OCI-LY3 (cell line): ENCODE data around the gene SPDEF.

Experiments
- H2AFZ ChIP-seq: fragments of 200-600, 300-600 bp; shearing (Covaris generic); 2 replicates; pipeline ENCODE4 v1.6.0; 2014; ENCODE audit warnings: antibody characterized with exemption, low read depth, low read length
- H3K27ac ChIP-seq: fragments of 200-600, 300-600 bp; sonication (generic); 2 replicates; pipeline ENCODE4 v1.5.1; 2014; ENCODE audit warnings: mild to moderate bottlenecking, low read length, moderate library complexity, mixed read lengths
- H3K27me3 ChIP-seq: fragments of 200-600, 300-600 bp; sonication (generic); 2 replicates; pipeline ENCODE4 v1.6.1; 2014; ENCODE audit warnings: low read depth, low read length, mixed read lengths
- H3K36me3 ChIP-seq: fragments of 200-600, 300-600 bp; sonication (generic); replicated peaks from 2 replicates; pipeline ENCODE3; 2014; ENCODE audit warnings: low read depth, low read length, mixed read lengths
- H3K4me1 ChIP-seq: fragments of 300-600, 200-600 bp; sonication (generic); 2 replicates; pipeline ENCODE4 v1.6.1; 2014; ENCODE audit warnings: low read length, mixed read lengths
- H3K4me2 ChIP-seq: fragments of 200-600, 300-600 bp; sonication (generic); 2 replicates; pipeline ENCODE4 v1.6.1; 2014; ENCODE audit warnings: low read length, mixed read lengths
- H3K4me3 ChIP-seq: fragments of 300-600, 200-600 bp; sonication (generic); 2 replicates; pipeline ENCODE4 v1.5.1; 2014; ENCODE audit warnings: antibody characterized with exemption, mild to moderate bottlenecking, low read length, moderate library complexity
- H3K79me2 ChIP-seq: fragments of 300-600, 200-600 bp; shearing (Covaris generic); 2 replicates; pipeline ENCODE4 v1.6.1; 2014; ENCODE audit warnings: mild to moderate bottlenecking, low read length, mixed read lengths
- H3K9ac ChIP-seq: fragments of 300-600, 200-600 bp; shearing (Covaris generic); 2 replicates; pipeline ENCODE4 v1.6.0; 2014; ENCODE audit warnings: mild to moderate bottlenecking, low read length, moderate library complexity
- H3K9me3 ChIP-seq: fragments of 200-600, 300-600 bp; shearing (Covaris generic); 2 replicates; pipeline ENCODE4 v1.6.1; 2014; ENCODE audit warnings: low read length, mixed read lengths; ENCODE audit not compliant: insufficient read depth
- H4K20me1 ChIP-seq: fragments of 200-600, 300-600 bp; sonication (generic); 2 replicates; pipeline ENCODE4 v1.6.1; 2016; ENCODE audit warnings: low read length, mixed read lengths; ENCODE audit not compliant: insufficient read depth
- CTCF ChIP-seq: fragments of 200-600, 300-600 bp; sonication (generic); IDR thresholded peaks from 2 replicates; pipeline ENCODE4 v1.5.1; 2014; ENCODE audit warnings: antibody characterized with exemption, low read length, low read depth
- EZH2phosphoT487 ChIP-seq: fragments of 200-600 bp; shearing (Covaris generic); IDR thresholded peaks from 2 replicates; pipeline ENCODE4 v1.6.1; 2018; ENCODE audit warnings: antibody characterized with exemption, mixed run types, low read depth

SPDEF gene

GRCh38 chr6:34534656-34535055, 21.5 kb downstream of the SPDEF start:
- TF ChIP-seq EZH2phosphoT487 (no peak), CTCF (no peak)
- H3K9me3 ChIP-seq: no peaks in the 10 kb centered on the region
- H2AFZ ChIP-seq: no peak overlapping the region
- H3K27ac ChIP-seq: no peak overlapping the region
- H3K36me3 ChIP-seq: no peaks in the 10 kb centered on the region
- H3K4me3 ChIP-seq: no peak overlapping the region
- H4K20me1 ChIP-seq: no peaks in the 10 kb centered on the region
- H3K79me2 ChIP-seq: no peaks in the 10 kb centered on the region
- no peak overlapping the region for H3K4me2 ChIP-seq
- H3K4me1 ChIP-seq: no peaks in the 10 kb centered on the region
- no peaks in the 10 kb centered on the region for H3K27me3 ChIP-seq
- H3K9ac ChIP-seq: no peak overlapping the region

GRCh38 chr6:34534146-34534545, 22.0 kb downstream of the SPDEF start:
- no peak overlapping the region for H2AFZ ChIP-seq
- H3K9me3 ChIP-seq: no peaks in the 10 kb centered on the region
- no peaks in the 10 kb centered on the region for H3K36me3 ChIP-seq
- H3K79me2 ChIP-seq: no peaks in the 10 kb centered on the region
- no peaks in the 10 kb centered on the region for H3K4me1 ChIP-seq
- TF ChIP-seq CTCF (no peak), EZH2phosphoT487 (no peak)
- H3K27ac ChIP-seq: no peak overlapping the region
- no peak overlapping the region for H3K4me2 ChIP-seq
- H3K27me3 ChIP-seq: no peaks in the 10 kb centered on the region
- H3K9ac ChIP-seq: no peak overlapping the region
- H3K4me3 ChIP-seq: no peak overlapping the region
- H4K20me1 ChIP-seq: no peaks in the 10 kb centered on the region

- H3K4me3 ChIP-seq: no peak overlapping the region
- TF ChIP-seq EZH2phosphoT487 (no peak), CTCF (no peak)
- H2AFZ ChIP-seq: no peak overlapping the region
These were observed 23.9 kb downstream of the SPDEF start for GRCh38 chr6:34532230-34532629.

GRCh38 chr6:34531580-34532201, 24.4 kb downstream of the SPDEF start:
- no peak overlapping the region for H3K9ac ChIP-seq
- no peaks in the 10 kb centered on the region for H3K27me3 ChIP-seq
- no peak overlapping the region for H2AFZ ChIP-seq
- H3K4me2 ChIP-seq: no peak overlapping the region
- H3K36me3 ChIP-seq: no peaks in the 10 kb centered on the region
- H3K79me2 ChIP-seq: no peaks in the 10 kb centered on the region
- no peaks in the 10 kb centered on the region for H4K20me1 ChIP-seq
- H3K4me3 ChIP-seq: no peak overlapping the region
- peaks cover 5% of the 10 kb centered on the region for H3K4me1 ChIP-seq
- H3K27ac ChIP-seq: no peak overlapping the region
- no peaks in the 10 kb centered on the region for H3K9me3 ChIP-seq
- TF ChIP-seq EZH2phosphoT487: no peak
- no peak for TF ChIP-seq CTCF

More at GRCh38 chr6:34532230-34532629, 23.9 kb downstream of the SPDEF start:
- no peaks in the 10 kb centered on the region for H3K36me3 ChIP-seq
- no peaks in the 10 kb centered on the region for H4K20me1 ChIP-seq
- H3K9ac ChIP-seq: no peak overlapping the region
- no peaks in the 10 kb centered on the region for H3K79me2 ChIP-seq
- H3K4me1 ChIP-seq: peaks cover 4% of the 10 kb centered on the region; the same call in 1 of the 2 replicates
- H3K27me3 ChIP-seq: no peaks in the 10 kb centered on the region
- no peak overlapping the region for H3K27ac ChIP-seq
- H3K4me2 ChIP-seq: no peak overlapping the region
- H3K9me3 ChIP-seq: no peaks in the 10 kb centered on the region
